ENCODE results near the gene NAA16.

DNA sequence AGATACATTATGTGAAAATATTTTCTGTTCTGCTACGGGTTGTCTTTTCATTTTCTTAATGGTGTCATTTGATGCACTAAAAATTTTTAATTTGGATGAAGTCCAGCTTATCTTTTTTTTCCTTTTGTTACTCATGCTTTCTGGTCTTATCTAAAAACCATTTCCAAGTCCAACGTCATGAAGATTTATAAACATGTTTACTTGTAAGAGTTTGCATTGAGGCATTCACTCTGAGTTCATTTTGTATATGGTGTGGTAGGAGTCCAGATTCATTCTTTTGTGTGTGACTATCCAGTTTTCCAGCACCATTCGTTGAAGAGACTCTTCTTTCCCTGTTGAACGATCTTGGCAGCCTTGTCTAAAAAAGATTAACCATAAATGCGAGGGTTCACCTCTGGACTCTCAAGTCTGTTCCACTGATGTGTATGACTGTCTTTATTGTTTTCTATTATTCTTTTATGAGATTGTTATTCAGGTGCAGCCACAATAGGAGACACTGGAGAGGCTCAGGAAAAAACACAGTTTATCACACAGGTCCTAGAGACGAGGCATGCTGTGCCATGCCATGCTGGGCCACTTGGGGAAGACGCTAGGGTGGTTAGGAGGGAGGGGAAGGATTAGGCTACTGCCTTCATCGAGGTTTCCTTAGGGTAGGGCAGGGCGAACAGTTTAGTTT lies 35.0 kb downstream of the NAA16 start:
- TF ChIP-seq, protein P1, sequence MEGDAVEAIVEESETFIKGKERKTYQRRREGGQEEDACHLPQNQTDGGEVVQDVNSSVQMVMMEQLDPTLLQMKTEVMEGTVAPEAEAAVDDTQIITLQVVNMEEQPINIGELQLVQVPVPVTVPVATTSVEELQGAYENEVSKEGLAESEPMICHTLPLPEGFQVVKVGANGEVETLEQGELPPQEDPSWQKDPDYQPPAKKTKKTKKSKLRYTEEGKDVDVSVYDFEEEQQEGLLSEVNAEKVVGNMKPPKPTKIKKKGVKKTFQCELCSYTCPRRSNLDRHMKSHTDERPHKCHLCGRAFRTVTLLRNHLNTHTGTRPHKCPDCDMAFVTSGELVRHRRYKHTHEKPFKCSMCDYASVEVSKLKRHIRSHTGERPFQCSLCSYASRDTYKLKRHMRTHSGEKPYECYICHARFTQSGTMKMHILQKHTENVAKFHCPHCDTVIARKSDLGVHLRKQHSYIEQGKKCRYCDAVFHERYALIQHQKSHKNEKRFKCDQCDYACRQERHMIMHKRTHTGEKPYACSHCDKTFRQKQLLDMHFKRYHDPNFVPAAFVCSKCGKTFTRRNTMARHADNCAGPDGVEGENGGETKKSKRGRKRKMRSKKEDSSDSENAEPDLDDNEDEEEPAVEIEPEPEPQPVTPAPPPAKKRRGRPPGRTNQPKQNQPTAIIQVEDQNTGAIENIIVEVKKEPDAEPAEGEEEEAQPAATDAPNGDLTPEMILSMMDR (IDR thresholded peaks at IDR 0.05): no peak
- TF ChIP-seq POLR2A (IDR thresholded peaks at IDR 0.05): no peak

All from uterus (tissue), 2 donors.